Left ventricle myocardium inferior (tissue), 1 donor: ENCODE results near the gene MKNK1. TPM values are rescaled to one million over a fixed set of nuclear protein-coding genes. Genes with fewer than 3 reads are reported as not detected.

Experiments
- DNase-seq: peaks from one replicate; pipeline ENCODE4 v3.0.0-alpha.2; 2020
- H3K27ac ChIP-seq: fragments of 200-600 bp; replicated peaks from 2 replicates; pipeline ENCODE4 v1.8.0; 2021
- H3K27me3 ChIP-seq: fragments of 200-600 bp; 2 replicates; pipeline ENCODE4 v1.8.0; 2021; ENCODE audit warnings: low read depth
- H3K36me3 ChIP-seq: fragments of 200-600 bp; 2 replicates; pipeline ENCODE4 v1.8.0; 2021
- H3K4me1 ChIP-seq: fragments of 200-600 bp; 2 replicates; pipeline ENCODE4 v1.8.0; 2021
- H3K4me3 ChIP-seq: fragments of 200-600 bp; 2 replicates; pipeline ENCODE4 v1.8.0; 2021; ENCODE audit warnings: mild to moderate bottlenecking, moderate library complexity
- H3K9me3 ChIP-seq: fragments of 200-600 bp; replicated peaks from 2 replicates; pipeline ENCODE4 v1.8.0; 2021
- intact Hi-C: fragments of 100-400 bp; cut with micrococcal nuclease; formaldehyde crosslinking; loops from one replicate; pipeline ENCODE4 v1.11.0; 2022
- total RNA-seq: library from RNA; stranded (reverse); fragmentation: NEBNext Ultra II Directional; extraction: Animal tissue kit (Norgen Biotek cat#: 25700); gene quantifications from one replicate; pipeline ENCODE4 v1.2.1, GENCODE V29; 2021
- TF ChIP-seq, protein P1 (sequence below): fragments of 200-600 bp; IDR thresholded peaks from 2 replicates; pipeline ENCODE4 v1.8.0; 2021; ENCODE audit warnings: antibody characterized with exemption, mild to moderate bottlenecking, borderline replicate concordance
- donor health status: DM: no; HTN: yes; CAD: no; lungs with severe emphysema.

The MKNK1 gene
- total RNA-seq, 1 donor from 2014 or later, result 43.5 TPM

DNA sequence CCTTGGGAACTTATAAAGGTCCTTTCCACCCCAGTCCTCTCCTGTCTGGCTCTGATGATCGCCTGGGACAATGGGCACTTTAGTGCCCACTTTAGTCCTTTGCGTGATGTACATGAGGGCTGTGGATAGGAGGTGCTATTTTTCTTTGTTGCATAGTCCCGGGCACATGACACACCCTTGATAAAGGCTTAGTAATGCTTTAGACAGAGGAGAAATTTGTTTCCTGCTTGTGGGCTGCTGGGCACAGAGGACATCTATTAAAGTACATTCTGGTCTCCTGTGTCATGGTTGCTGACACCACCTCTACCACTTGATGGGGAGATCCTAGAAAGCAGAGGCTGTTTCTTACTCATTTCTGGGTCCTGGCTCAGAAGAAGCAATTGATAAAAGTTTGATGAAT, 47.2 kb downstream of the MKNK1 start:
- no peak for DNase-seq

DNA sequence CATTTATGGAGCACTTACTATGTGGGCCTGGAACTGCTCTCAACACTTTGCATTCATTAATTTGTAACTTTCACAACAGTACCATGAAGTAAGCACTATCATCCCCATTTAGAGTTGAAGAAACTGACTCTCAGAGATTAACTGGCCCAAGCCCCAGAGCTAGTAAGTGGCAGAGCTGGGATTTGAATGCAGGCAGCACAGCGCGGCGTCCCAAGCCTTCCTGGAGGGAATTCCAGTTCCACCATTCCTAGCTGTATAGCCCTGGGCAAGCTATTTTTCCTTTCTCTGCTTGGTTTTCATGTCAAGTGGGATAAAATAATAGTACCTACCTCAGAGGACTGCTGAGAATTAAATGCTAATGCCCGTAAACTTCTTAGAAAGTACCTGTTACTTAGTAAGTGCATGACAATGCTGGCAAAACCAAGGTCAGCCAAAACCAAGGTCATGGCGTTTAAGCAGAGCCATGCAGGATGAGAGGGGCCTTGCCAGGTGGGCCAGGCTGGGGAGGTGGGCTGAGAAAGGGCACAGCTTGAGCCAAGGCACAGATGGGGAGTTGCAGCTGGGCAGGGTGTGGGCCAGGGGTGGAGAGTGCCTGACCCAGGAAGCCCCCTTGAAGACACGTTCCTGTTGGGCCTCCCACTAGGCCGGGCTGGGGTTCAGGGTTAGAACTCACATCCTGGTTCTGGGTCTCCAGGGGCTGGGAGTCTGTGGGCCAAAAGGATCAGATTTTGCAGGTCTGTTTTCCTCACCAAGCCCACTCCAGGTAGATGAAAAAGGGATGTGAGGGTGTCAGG, 48.0 kb downstream of the MKNK1 start:
- TF ChIP-seq, protein P1, sequence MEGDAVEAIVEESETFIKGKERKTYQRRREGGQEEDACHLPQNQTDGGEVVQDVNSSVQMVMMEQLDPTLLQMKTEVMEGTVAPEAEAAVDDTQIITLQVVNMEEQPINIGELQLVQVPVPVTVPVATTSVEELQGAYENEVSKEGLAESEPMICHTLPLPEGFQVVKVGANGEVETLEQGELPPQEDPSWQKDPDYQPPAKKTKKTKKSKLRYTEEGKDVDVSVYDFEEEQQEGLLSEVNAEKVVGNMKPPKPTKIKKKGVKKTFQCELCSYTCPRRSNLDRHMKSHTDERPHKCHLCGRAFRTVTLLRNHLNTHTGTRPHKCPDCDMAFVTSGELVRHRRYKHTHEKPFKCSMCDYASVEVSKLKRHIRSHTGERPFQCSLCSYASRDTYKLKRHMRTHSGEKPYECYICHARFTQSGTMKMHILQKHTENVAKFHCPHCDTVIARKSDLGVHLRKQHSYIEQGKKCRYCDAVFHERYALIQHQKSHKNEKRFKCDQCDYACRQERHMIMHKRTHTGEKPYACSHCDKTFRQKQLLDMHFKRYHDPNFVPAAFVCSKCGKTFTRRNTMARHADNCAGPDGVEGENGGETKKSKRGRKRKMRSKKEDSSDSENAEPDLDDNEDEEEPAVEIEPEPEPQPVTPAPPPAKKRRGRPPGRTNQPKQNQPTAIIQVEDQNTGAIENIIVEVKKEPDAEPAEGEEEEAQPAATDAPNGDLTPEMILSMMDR, result no peak
- Histone ChIP-seq H3K9me3 (no peaks in the 10 kb centered on the region), H3K4me1 (peaks cover 7% of the 10 kb centered on the region), H3K36me3 (peaks cover 36% of the 10 kb centered on the region), H3K27ac (no peak overlapping the region), H3K27me3 (peaks cover 22% of the 10 kb centered on the region), H3K4me3 (no peak overlapping the region)
- intact Hi-C loops, result no loop called here
- DNase-seq, result no peak

More for the DNA sequence above, 47.2 kb downstream of the MKNK1 start:
- H3K36me3 ChIP-seq, result peaks cover 44% of the 10 kb centered on the region
- no peak overlapping the region for H3K27ac ChIP-seq
- H3K27me3 ChIP-seq, result peaks cover 14% of the 10 kb centered on the region
- intact Hi-C loops, result no loop called here
- H3K9me3 ChIP-seq, result no peaks in the 10 kb centered on the region
- TF ChIP-seq, protein P1, result no peak
- H3K4me3 ChIP-seq, result no peak overlapping the region
- H3K4me1 ChIP-seq, result peaks cover 7% of the 10 kb centered on the region

DNA sequence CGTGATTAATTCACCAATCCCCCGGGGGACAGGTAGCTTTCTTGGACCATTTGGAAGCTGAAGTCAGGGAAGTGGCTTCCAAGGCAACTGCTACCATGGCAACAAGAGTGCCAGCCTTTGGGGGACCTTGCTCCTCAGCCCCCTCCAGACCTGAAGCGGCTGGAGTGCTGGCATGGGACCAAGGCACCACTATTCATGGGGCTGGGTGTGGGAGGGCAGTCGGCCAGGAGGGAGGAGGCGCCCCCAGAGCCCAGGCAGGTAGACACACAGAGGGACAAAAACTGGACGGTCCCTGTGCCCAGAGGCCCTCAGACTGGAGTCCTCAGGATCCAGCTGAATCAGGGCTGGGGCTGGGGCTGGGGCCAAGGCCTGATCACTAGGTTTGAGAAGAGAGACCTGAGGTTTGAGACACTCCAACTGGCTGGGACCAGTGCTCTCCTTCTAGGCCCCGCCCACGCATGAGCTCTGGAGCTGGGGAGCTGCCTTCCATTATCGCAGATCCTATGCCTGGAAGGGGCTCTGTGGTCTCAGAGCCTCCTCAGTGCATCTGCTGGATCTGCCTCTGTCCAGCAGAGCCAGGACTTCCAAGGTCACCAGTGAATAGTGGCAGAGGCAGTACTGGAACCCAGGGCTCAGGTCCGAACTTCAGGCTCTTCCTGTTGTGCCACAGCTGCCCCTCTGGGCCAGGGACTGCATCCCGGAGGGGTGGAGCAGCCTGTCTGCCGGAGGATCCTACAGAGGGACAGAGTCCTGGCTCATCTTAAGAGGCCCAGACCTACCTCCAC, 49.3 kb downstream of the MKNK1 start:
- H3K27ac ChIP-seq, result no peak overlapping the region
- H3K9me3 ChIP-seq, result no peaks in the 10 kb centered on the region
- TF ChIP-seq, protein P1, result no peak
- intact Hi-C loops, result no loop called here
- H3K36me3 ChIP-seq, result peaks cover 25% of the 10 kb centered on the region
- peaks cover 34% of the 10 kb centered on the region for H3K27me3 ChIP-seq
- no peak overlapping the region for H3K4me3 ChIP-seq
- peaks cover 7% of the 10 kb centered on the region for H3K4me1 ChIP-seq
- no peak for DNase-seq

DNA sequence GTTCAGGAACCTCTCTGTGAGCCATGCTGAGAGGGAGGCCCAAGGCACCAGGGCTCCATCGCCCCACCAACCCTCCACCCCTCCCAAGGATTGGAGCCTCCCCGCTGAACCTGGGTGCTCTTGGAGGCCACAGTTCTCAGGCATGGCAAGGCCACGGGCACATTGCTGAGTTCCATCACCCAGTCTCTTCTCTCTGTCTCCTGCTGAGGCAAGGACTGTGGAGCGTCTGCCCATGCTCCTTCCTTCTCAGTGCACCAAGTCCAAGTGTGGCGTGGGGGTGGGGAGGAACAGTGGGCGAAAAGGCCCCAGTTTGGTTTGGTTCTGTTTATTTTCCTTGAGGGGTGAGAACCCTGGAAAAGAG, 49.9 kb downstream of the MKNK1 start:
- Histone ChIP-seq H3K36me3 (peaks cover 20% of the 10 kb centered on the region), H3K27me3 (peaks cover 40% of the 10 kb centered on the region), H3K9me3 (no peaks in the 10 kb centered on the region), H3K4me1 (peaks cover 7% of the 10 kb centered on the region), H3K27ac (no peak overlapping the region), H3K4me3 (no peak overlapping the region)
- TF ChIP-seq, protein P1, result no peak
- DNase-seq, result no peak
- intact Hi-C loops, result no loop called here

DNA sequence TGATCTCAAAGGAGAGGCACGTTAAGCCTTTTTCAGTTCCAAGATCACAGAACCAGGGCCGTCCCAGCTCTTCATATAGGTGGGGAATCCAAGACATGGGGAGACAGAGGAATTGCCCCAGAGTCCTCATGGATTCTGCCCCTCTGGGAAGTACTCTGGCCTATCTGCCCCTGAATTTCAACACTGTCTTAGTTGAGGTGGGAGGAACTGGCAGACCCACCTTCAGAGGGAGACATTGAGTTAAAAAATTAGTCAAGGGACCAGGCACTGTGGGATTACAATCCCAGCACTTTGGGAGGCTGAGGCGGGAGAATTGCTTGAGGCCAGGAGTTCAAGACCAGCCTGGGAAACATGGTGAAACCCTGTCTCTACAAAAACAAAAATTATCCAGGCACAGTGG, 50.6 kb downstream of the MKNK1 start:
- H3K27me3 ChIP-seq, result peaks cover 46% of the 10 kb centered on the region
- TF ChIP-seq, protein P1, result no peak
- H3K27ac ChIP-seq, result no peak overlapping the region
- peaks cover 12% of the 10 kb centered on the region for H3K36me3 ChIP-seq
- H3K9me3 ChIP-seq, result no peaks in the 10 kb centered on the region
- intact Hi-C loops, result no loop called here
- DNase-seq, result no peak
- H3K4me3 ChIP-seq, result no peak overlapping the region
- peaks cover 7% of the 10 kb centered on the region for H3K4me1 ChIP-seq
